Endometrial microvascular endothelial cells (primary cell): ENCODE measurements around the gene MCM6. TPM values are rescaled to one million over a fixed set of nuclear protein-coding genes. Genes with fewer than 3 reads are reported as not detected.
"Not testable (repeated sequence)": the region's sequence is repeated elsewhere in the genome, so short reads cannot be mapped to it uniquely, and the experiment has no call there.

Experiments
- in situ Hi-C: cut with HindIII; loops from 2 replicates; pipeline ENCODE4 v1.10.0; 2017; ENCODE audit warnings: low sequenced_read_pairs, low pct_unique_long_range_greater_than_20kb; ENCODE audit errors: inconsistent ontology term
- total RNA-seq: library from RNA; depleted of rRNA; stranded (reverse); fragments of >200 nt; gene quantifications from one replicate; pipeline ENCODE4 v1.2.3, GENCODE V29; 2015; ENCODE audit errors: inconsistent ontology term

The MCM6 gene
- total RNA-seq, 1 donor from 2014 or later: 45.1 TPM

- in situ Hi-C loops: no loop called here
Measured at GRCh38 chr2:135826544-135826943, 49.7 kb downstream of the MCM6 start.

GRCh38 chr2:135825550-135826176 lies 50.6 kb downstream of the MCM6 start:
- in situ Hi-C loops: no loop called here

DNA sequence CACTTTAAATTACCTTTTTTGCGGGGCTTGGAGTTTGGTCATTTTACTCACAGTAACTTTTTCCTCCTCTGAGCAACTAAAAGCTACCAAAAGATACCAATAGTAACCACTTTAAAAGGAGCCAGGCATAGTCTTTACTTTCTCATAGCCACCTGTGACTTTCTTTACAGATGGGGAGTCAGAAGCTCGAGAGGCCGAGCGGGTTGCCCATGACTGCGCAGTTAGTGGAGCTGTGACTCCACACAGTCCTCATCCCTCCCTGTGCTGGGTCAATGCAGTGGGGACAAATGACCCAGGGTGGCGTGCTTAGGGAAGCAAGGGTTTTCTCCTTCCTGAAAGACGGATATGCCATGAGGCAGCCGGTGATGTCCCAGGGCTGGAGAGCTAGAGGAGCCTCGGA lies 51.1 kb downstream of the MCM6 start:
- in situ Hi-C loops: no loop called here

DNA sequence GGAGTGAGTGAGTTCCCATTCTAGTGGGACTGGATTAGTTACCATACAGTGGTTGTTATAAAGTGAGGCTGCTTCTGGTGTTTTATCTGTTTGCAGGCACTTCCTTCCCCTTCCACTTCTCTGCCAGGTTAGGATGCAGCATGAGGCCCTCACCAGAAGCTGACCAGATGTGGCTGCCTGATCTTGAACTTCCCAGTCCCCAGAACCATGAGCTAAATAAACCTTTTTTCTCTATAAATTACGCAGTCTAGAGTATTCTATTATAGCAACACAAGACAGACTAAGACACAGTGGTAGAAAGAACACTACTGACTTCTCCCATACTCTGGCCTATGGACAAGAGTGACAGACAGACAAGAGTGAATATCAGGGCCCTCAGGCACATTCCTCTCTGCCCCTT lies 53.4 kb downstream of the MCM6 start:
- in situ Hi-C loops: no loop called here

- in situ Hi-C loops: no loop called here
Measured at GRCh38 chr2:135821190-135821589, 55.1 kb downstream of the MCM6 start.

- in situ Hi-C loops: no loop called here
Measured at GRCh38 chr2:135820003-135820618, 56.1 kb downstream of the MCM6 start.

- in situ Hi-C loops: no loop called here
Measured at GRCh38 chr2:135818937-135819610, 57.2 kb downstream of the MCM6 start.

GRCh38 chr2:135817951-135818350 lies 58.3 kb downstream of the MCM6 start:
- in situ Hi-C loops: no loop called here

DNA sequence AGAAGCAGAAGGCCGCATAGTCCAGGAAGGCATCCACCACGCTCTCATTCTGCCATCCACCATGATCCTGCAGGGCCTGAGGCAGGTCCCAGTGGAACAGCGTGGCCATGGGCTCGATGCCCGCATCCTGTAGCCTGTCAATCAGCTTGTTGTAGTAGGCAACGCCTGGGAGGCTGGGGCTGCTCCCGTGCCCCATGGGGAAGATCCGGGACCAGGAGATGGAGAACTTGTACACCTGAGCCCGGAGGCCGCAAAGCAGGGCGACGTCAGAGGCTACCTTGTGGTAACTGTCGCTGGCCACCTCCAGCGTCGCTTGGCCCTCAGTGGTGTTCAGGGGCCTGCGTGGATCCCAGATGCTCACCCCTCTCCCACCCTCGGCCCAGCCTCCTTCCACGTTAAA lies 58.8 kb downstream of the MCM6 start:
- in situ Hi-C loops: no loop called here

- in situ Hi-C loops: no loop called here
Measured at GRCh38 chr2:135815269-135815668, 61.0 kb downstream of the MCM6 start.

- in situ Hi-C loops: no loop called here
Measured at GRCh38 chr2:135812907-135813511, 63.2 kb downstream of the MCM6 start.

DNA sequence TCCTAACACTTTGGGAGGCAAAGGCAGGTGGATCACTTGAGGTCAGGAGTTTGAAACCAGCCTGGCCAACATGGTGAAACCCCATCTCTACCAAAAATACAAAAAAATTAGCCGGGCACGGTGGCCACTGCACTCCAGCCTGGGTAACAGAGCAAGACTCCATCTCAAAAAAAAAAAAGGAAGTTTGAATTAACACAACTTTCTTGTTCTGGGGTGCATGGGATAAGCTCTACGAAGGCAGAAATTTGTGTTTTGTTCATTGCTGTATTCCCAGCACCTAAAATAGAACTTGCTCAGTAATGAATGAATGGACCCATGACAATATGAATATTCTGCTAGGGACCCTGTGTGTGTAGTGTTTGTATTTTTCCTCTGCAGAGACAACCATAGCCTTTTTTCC lies 68.4 kb downstream of the MCM6 start:
- in situ Hi-C loops: not testable (repeated sequence)

GRCh38 chr2:135803278-135803677 lies 73.0 kb downstream of the MCM6 start:
- in situ Hi-C loops: no loop called here

DNA sequence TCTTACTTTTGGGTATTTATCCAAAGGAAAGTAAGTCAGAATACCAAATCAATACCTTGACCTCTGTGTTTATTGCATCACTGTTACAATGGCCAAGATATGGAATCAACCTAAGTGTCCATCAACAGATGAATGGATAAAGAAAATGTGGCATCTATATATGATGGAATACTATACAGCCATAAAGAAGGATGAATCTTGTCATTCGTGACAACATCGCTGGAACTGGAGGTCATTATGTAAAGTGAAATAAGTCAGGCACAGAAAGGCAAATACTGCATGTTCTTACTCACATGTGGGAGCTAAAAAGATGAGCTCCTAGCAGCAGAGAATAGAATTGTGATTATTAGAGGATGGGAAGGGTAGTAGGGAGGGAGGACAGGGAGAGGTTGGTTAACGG lies 73.9 kb downstream of the MCM6 start:
- in situ Hi-C loops: no loop called here

GRCh38 chr2:135800513-135801460 lies 75.5 kb downstream of the MCM6 start:
- in situ Hi-C loops: no loop called here

DNA sequence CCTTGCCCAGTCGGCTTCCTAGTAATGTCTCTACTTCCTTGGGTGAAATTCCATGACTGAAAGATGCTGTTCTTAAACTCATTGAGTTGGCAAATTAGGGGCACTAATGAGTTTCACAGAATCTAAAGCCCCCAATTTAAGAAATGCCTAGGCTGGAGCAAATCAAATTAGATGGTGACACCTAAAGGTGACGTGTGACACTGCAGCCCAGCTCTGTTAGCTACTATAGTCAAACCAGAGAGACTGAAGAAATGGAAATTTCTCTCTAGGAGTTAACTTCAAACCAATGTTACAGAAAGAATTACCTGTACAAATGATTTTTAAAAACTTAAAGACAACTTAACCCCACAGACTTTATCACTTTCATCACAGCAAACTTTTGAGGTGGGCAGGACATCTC lies 76.5 kb downstream of the MCM6 start:
- in situ Hi-C loops: no loop called here

DNA sequence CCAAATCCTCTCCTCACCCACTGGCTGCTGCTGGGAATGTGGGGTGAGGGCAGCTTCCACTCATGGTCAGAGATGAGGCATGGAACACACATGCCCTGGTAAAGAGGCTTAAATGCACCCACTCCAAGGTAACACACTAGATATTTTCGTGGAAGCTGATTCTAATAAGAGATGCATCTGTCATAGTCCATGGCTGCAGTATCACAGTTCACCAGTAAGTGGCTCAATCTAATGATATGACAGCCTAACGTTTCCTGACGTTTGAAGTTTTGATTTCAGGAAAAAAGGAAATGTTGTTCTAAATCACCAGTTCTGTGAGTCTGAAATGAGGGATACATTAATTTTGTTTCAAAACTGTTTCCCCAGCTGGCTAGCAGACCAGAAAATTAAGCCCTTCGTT lies 77.5 kb downstream of the MCM6 start:
- in situ Hi-C loops: no loop called here

DNA sequence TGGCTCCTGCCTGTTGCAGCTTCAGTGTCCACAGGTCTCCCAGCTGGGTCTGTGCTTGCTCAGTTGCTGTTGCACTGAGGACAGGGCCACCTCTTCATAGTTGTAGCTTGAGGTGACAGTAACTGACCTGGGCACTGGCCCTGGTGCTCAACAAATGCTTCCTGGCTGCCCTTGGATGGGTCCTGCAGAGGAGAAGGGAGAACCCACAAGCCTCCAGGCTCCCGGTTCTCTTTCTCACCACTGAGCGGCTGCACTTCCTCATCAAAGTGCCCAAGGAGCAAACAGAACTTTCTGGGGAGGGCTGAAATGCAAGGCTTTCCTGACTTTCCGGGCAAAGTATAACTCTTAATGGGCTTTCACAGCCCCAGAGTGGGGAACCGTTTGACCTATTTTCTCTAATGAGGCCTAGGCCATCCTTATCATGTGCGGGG lies 78.0 kb downstream of the MCM6 start:
- in situ Hi-C loops: no loop called here
